OCI-LY7 (cell line): ENCODE results near the gene MRRF. TPM values are rescaled to one million over a fixed set of nuclear protein-coding genes. Genes with fewer than 3 reads are reported as not detected.

Experiments used
- BruUV-seq: library from RNA; stranded (reverse); fragments of 400-500 nt; replicated peaks from 2 replicates; lab custom pipeline; 2021; lab: Mats Ljungman, UMichigan
- CTCF ChIA-PET: fragments of 300-600 bp; sonication (Branson Sonifier 250); formaldehyde crosslinking; loops from one replicate; lab custom pipeline; 2022; ENCODE audit warnings: antibody characterized with exemption; ENCODE audit not compliant: unreplicated experiment; lab: Charles Lee
- POLR2A ChIA-PET: fragments of 300-600 bp; sonication (Branson Sonifier 250); formaldehyde crosslinking; loops from one replicate; lab custom pipeline; 2022; ENCODE audit warnings: antibody characterized with exemption; lab: Charles Lee
- DNase-seq: peaks from one replicate; pipeline ENCODE4 v3.0.0-alpha.2; 2015; ENCODE audit warnings: low spot score
- H2AFZ ChIP-seq: fragments of 200-600 bp; sonication (generic), shearing (Covaris generic); 2 replicates; pipeline ENCODE4 v1.6.1; 2014; ENCODE audit warnings: mild to moderate bottlenecking, antibody characterized with exemption, low read length, moderate library complexity
- H3K27ac ChIP-seq: fragments of 200-600 bp; sonication (generic); 2 replicates; pipeline ENCODE4 v1.5.1; 2014; ENCODE audit warnings: mixed run types, low read depth, mild to moderate bottlenecking, moderate library complexity, low read length, inconsistent platforms; ENCODE audit not compliant: poor library complexity, severe bottlenecking
- H3K36me3 ChIP-seq: fragments of 200-600 bp; sonication (generic); 2 replicates; pipeline ENCODE4 v1.6.1; 2014; ENCODE audit warnings: mild to moderate bottlenecking, antibody characterized with exemption, low read length, moderate library complexity, mixed read lengths; ENCODE audit not compliant: insufficient read depth
- H3K4me1 ChIP-seq: fragments of 200-600 bp; sonication (generic); 2 replicates; pipeline ENCODE4 v1.5.1; 2014; ENCODE audit warnings: mild to moderate bottlenecking, low read length; ENCODE audit not compliant: insufficient read depth, poor library complexity, severe bottlenecking
- H3K4me2 ChIP-seq: fragments of 200-600 bp; sonication (generic); 2 replicates; pipeline ENCODE4 v1.6.1; 2014; ENCODE audit warnings: mild to moderate bottlenecking, low read length
- H3K4me3 ChIP-seq: fragments of 200-600 bp; sonication (generic); 2 replicates; pipeline ENCODE4 v1.5.1; 2014; ENCODE audit warnings: mild to moderate bottlenecking, low read depth, low read length; ENCODE audit not compliant: poor library complexity, severe bottlenecking
- H3K79me2 ChIP-seq: fragments of 200-600 bp; sonication (generic); 2 replicates; pipeline ENCODE4 v1.6.1; 2016; ENCODE audit warnings: low read depth, mild to moderate bottlenecking, low read length, moderate library complexity, mixed read lengths; ENCODE audit not compliant: insufficient read depth
- H3K9me2 ChIP-seq: fragments of 200-600 bp; sonication (generic); 2 replicates; pipeline ENCODE4 v1.6.1; 2016; ENCODE audit warnings: mild to moderate bottlenecking, low read length, mixed read lengths; ENCODE audit not compliant: insufficient read depth
- H3K9me3 ChIP-seq: fragments of 200-600 bp; sonication (generic); 2 replicates; pipeline ENCODE4 v1.6.1; 2014; ENCODE audit warnings: mild to moderate bottlenecking, mixed run types, low read length, mixed read lengths
- H4K20me1 ChIP-seq: fragments of 200-600 bp; sonication (generic); 2 replicates; pipeline ENCODE4 v1.6.1; 2014; ENCODE audit warnings: mild to moderate bottlenecking, antibody characterized with exemption, low read length, moderate library complexity, mixed read lengths; ENCODE audit not compliant: insufficient read depth
- EZH2phosphoT487 ChIP-seq: fragments of 200-600 bp; sonication (generic); IDR thresholded peaks from 2 replicates; pipeline ENCODE4 v1.6.1; 2018; ENCODE audit warnings: low read depth, borderline replicate concordance, mild to moderate bottlenecking, mixed run types, antibody characterized with exemption, low read length, moderate library complexity, mixed read lengths
- intact Hi-C: fragments of 100-400 bp; cut with micrococcal nuclease; formaldehyde crosslinking; loops from one replicate; pipeline ENCODE4 v1.10.0; 2022; ENCODE audit not compliant: unreplicated experiment
- small RNA-seq: library from RNA; depleted of rRNA; stranded (forward); fragments of <200 nt; gene quantifications from one replicate; pipeline ENCODE3, GENCODE V24; 2014
- total RNA-seq, 2 experiments: library from RNA; depleted of rRNA in 1 of 2; stranded (reverse); fragments of >200 nt in 1 of 2; shearing (Covaris generic) in 1 of 2; gene quantifications; 2 replicates each; pipeline ENCODE4 v1.2.3, GENCODE V29; 2014 to 2022
- TF ChIP-seq, protein P1 (sequence below): fragments of 200-600 bp; sonication (generic); conservative IDR thresholded peaks from 2 replicates; pipeline ENCODE4 v1.5.1; 2014; ENCODE audit warnings: mild to moderate bottlenecking, antibody characterized with exemption, low read length, moderate library complexity, mixed read lengths

The MRRF gene
- total RNA-seq, 2 experiments from 2014 or later = 46.1 to 53.2 TPM

DNA sequence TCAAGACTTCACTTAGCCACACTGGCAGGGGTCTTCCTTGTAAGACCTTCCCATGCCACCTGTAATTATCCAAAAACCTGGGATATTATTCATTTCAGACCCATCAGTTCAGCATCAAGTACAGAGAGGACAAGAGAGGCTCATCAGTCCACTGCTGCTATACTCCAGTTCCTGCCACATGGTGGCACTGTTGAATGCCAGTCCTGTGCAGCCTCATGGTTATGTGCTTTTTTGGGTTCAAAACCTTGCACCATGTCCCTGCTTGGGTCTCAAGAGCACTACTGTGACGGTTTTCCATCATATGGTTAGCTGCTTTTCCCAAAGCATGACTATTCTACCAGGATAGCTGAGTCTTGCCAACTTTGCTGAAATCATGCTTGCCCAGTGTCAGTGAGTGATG, 114.7 kb downstream of the MRRF start:
- POLR2A ChIA-PET = interaction anchor here (1.6 kb wide), 1 partner anchor 9 kb away, joined by 3 read pairs; no protein-coding TSS in a partner anchor
- H3K9me2 ChIP-seq = no peaks in the 10 kb centered on the region
- H4K20me1 ChIP-seq = no peaks in the 10 kb centered on the region
- BruUV-seq = no TSS peak
- CTCF ChIA-PET = no interaction called here
- peak; percentile 43 for DNase-seq
- no peak for TF ChIP-seq EZH2phosphoT487
- TF ChIP-seq, protein P1, sequence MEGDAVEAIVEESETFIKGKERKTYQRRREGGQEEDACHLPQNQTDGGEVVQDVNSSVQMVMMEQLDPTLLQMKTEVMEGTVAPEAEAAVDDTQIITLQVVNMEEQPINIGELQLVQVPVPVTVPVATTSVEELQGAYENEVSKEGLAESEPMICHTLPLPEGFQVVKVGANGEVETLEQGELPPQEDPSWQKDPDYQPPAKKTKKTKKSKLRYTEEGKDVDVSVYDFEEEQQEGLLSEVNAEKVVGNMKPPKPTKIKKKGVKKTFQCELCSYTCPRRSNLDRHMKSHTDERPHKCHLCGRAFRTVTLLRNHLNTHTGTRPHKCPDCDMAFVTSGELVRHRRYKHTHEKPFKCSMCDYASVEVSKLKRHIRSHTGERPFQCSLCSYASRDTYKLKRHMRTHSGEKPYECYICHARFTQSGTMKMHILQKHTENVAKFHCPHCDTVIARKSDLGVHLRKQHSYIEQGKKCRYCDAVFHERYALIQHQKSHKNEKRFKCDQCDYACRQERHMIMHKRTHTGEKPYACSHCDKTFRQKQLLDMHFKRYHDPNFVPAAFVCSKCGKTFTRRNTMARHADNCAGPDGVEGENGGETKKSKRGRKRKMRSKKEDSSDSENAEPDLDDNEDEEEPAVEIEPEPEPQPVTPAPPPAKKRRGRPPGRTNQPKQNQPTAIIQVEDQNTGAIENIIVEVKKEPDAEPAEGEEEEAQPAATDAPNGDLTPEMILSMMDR = peak; percentile 88
- no peak overlapping the region for H3K4me3 ChIP-seq
- H3K9me3 ChIP-seq = peaks cover 8% of the 10 kb centered on the region
- no peak overlapping the region for H3K27ac ChIP-seq
- H2AFZ ChIP-seq = no peak overlapping the region
- intact Hi-C loops = loop anchor here (1.0 kb wide), 1 partner anchor 74 kb away; no protein-coding TSS in a partner anchor
- no peak overlapping the region for H3K4me2 ChIP-seq
- H3K4me1 ChIP-seq = no peaks in the 10 kb centered on the region
- H3K79me2 ChIP-seq = no peaks in the 10 kb centered on the region
- no peaks in the 10 kb centered on the region for H3K36me3 ChIP-seq

GRCh38 chr9:122380293-122380692, 115.6 kb downstream of the MRRF start:
- Histone ChIP-seq H3K9me3 (peaks cover 8% of the 10 kb centered on the region), H2AFZ (no peak overlapping the region), H3K79me2 (no peaks in the 10 kb centered on the region), H3K4me1 (no peaks in the 10 kb centered on the region), H4K20me1 (no peaks in the 10 kb centered on the region), H3K4me2 (no peak overlapping the region), H3K27ac (no peak overlapping the region), H3K9me2 (no peaks in the 10 kb centered on the region), H3K4me3 (no peak overlapping the region), H3K36me3 (no peaks in the 10 kb centered on the region)
- BruUV-seq = no TSS peak
- TF ChIP-seq, protein P1 = no peak
- TF ChIP-seq EZH2phosphoT487 = no peak
- DNase-seq = no peak
- intact Hi-C loops = loop anchor here (10.0 kb wide), 1 partner anchor 435 kb away; no protein-coding TSS in a partner anchor
- POLR2A ChIA-PET = interaction anchor here (1.6 kb wide), 1 partner anchor 8 kb away, joined by 3 read pairs; no protein-coding TSS in a partner anchor
- CTCF ChIA-PET = no interaction called here

Small RNA genes within 50 kb of the gene (small RNA-seq; reads per million reads assigned to genes)
- not detected for gene AL162424.1

Other genes starting within 250 kb of the MRRF start
- 3.3 and 3.6 TPM in 2 replicates for gene TTLL11, start 171.6 kb upstream of the MRRF start, total RNA-seq (2014; rRNA removed; shearing (Covaris generic))
- gene TTLL11, start 171.6 kb upstream of the MRRF start, total RNA-seq (2022) = 5.2 and 6.9 TPM in 2 replicates
- gene NDUFA8, start 105.1 kb upstream of the MRRF start, total RNA-seq (2014; rRNA removed; shearing (Covaris generic)) = 24.2 and 29.7 TPM in 2 replicates
- 51.0 and 53.6 TPM in 2 replicates for gene NDUFA8, start 105.1 kb upstream of the MRRF start, total RNA-seq (2022)
- not detected in 2 replicates for gene MORN5, start 105.0 kb upstream of the MRRF start, total RNA-seq (2014; rRNA removed; shearing (Covaris generic))
- not detected in 2 replicates for gene MORN5, start 105.0 kb upstream of the MRRF start, total RNA-seq (2022)
- gene LHX6, start 35.9 kb upstream of the MRRF start, total RNA-seq (2014; rRNA removed; shearing (Covaris generic)) = not detected in 2 replicates
- not detected in 2 replicates for gene LHX6, start 35.9 kb upstream of the MRRF start, total RNA-seq (2022)
- gene RBM18, start within 50 bp of the MRRF start, total RNA-seq (2014; rRNA removed; shearing (Covaris generic)) = 7.2 and 8.3 TPM in 2 replicates
- gene RBM18, start within 50 bp of the MRRF start, total RNA-seq (2022) = 21.1 and 22.2 TPM in 2 replicates
- gene PTGS1, start 106.1 kb downstream of the MRRF start, total RNA-seq (2014; rRNA removed; shearing (Covaris generic)) = 0.79 and 0.85 TPM in 2 replicates
- 1.5 and 2.2 TPM in 2 replicates for gene PTGS1, start 106.1 kb downstream of the MRRF start, total RNA-seq (2022)
- gene OR1J1, start 213.0 kb downstream of the MRRF start, total RNA-seq (2014; rRNA removed; shearing (Covaris generic)) = not detected in 2 replicates
- gene OR1J1, start 213.0 kb downstream of the MRRF start, total RNA-seq (2022) = not detected in 2 replicates
- gene OR1J2, start 245.9 kb downstream of the MRRF start, total RNA-seq (2014; rRNA removed; shearing (Covaris generic)) = not detected in 2 replicates
- gene OR1J2, start 245.9 kb downstream of the MRRF start, total RNA-seq (2022) = not detected in 2 replicates